DMS153 treated with DMSO at 0.1 percent for 48 hours (cell line): Measurements from ENCODE around the gene DMAC1.

ENCODE experiments used
- DNase-seq: peaks from one replicate; lab custom pipeline; 2025; ENCODE audit not compliant: unreplicated experiment; lab: John Stamatoyannopoulos, UW

Gene DMAC1

DNA sequence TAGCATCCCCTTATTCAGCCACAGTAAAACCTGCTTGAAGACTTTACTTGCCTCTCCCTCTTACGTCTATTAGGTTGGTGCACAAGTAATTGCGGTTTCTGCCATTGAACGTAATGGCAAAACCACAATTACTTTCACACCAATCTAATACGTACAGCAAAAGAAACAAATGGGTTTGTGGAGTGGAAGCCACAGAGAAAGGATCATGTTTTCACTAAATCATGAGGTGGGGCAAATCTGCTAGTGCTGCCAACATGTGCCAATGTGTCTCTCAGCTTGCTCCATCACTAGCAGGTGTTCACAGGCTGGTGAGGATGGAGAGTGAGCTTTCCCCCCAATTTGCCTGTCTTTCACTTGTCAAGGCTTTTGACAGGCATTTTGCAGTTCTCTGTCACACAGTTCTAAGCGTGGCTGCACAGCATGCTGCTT is 15.9 kb downstream of the DMAC1 start:
- no peak for DNase-seq

DNA sequence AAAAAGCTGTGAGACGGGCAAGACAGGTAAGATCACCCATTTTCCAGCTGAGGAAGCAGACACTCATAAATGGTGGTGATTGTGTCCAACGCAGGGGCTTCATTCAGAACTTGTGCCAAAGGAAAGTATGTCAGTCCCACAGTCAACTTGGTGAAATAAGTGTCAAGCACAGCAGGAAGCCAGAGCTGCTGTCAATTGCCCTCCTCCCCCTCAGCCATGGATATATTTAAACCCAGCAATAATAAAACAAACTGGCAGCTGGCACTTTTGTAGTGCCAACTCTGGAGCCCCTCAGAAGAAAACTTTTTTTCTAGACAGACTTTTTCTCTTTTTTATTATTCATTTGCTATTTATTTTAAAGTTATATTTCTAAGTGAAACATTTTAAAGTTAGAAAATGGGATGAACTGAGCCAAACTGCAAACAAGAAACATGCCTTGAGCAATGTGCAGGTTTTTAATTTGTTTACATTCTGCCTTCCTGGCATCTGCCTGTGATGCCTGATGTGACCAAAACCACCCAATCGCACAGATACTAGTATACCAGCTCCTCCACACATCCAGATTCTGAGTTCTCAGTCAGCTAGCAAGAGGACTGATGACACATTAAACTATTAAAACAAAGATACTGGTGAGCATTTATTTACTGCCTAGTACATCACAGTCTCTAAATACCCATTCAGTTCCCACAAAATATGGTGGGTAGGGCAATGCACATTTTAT is 17.0 kb downstream of the DMAC1 start:
- peak; percentile 9 for DNase-seq

- DNase-seq: no peak
These were observed 19.2 kb downstream of the DMAC1 start for GRCh38 chr9:7780261-7780988.

- no peak for DNase-seq
These were observed 20.6 kb downstream of the DMAC1 start for GRCh38 chr9:7778851-7779600.

- peak; percentile 95 for DNase-seq
These were observed 21.8 kb downstream of the DMAC1 start for GRCh38 chr9:7777771-7778170.

DNA sequence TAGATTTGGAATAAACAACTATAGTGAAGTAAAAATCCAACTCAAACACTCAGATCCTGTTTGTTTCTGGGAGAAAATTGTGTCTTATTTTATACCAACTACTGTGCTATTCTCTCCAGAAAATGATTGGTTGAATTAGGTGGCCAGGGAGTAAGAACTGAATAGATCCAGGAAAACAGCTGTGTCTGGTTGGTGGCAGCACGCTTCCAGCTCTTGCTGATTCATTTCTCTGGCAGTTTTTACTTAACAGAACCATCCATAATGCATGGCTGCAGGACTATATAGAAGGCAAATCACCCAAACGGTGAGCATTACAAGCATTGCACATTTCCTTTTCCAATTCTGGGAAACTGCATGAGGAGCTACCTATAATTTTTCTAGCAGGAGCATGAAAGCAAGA is 29.5 kb downstream of the DMAC1 start:
- no peak for DNase-seq

GRCh38 chr9:7762600-7762999 is 37.0 kb downstream of the DMAC1 start:
- DNase-seq: no peak

DNA sequence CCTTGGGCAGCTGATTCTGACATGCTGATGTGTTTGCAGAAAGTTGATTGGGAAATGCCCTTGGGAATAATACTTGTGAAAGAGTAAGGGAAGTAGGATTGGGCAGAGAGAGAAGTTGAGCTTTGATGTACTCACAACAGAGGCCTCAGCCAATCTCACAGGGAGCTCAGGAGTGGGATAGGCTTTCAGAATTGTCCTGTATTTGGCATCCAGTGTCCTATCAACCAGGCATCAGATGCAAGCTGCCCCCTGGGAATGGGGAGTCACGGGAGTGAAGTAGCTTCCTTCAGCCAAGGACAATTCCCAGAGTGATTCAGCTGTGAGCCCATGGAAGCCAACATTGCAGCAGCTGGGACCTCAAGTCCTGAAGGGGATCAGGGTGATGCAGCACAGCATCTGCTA is 39.6 kb downstream of the DMAC1 start:
- DNase-seq: no peak

DNA sequence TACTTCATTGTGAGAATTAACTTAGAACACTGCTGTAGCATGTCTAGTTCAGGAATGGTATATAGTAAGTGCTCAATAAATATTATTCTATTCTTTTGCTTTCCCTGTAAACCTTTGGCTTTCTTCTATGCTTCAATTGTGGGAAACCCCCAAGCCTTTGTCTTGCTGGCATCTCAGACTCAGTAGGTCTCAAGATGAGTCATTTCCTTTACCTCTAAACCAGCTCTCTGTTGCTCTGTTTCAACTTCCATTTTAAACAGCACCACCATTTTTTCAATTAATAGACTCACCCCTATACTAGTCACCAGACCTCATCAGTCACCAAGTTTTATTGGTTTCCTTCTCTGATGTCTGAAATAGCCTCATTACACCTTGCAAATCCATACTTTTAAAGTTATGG is 43.5 kb downstream of the DMAC1 start:
- DNase-seq: no peak

DNA sequence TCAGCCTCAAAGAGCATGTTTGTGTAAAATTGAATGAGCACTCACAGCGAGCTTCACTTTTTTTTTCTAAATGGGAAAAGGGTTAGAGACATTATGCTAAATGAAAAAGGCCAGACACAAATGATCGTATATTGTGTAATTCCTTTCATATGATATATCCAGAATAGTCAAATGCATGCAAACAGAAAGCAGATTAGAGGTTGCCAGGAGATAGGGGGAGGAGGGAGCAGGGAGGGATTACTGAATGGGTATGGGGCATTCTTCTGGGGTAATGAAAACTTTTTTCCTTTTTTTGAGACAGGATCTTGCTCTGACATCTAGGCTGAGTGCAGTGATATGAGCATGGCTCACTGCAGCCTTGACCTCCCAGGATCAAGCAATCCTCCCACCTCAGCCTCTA is 47.1 kb downstream of the DMAC1 start:
- DNase-seq: no peak
